ENCODE results near the gene SGTB.
A peak's percentile ranks its signal among the peaks of the same experiment; 100 is the strongest.

Gene SGTB

GRCh38 chr5:65625743-65626142 lies 96.2 kb downstream of the SGTB start:
- no peak for TF ChIP-seq CREB1 (IDR thresholded peaks at IDR 0.05; ENCODE audit: low read depth)
- TF ChIP-seq CEBPB (IDR thresholded peaks at IDR 0.05) = no peak

- TF ChIP-seq FOXM1 (IDR thresholded peaks at IDR 0.05; ENCODE audit: borderline replicate concordance, low read depth) (peak; percentile 13; the same call in 1 of the 2 replicates), TCF12 (IDR thresholded peaks at IDR 0.05; ENCODE audit: low read depth) (no peak), EGR1 (IDR thresholded peaks at IDR 0.05) (no peak), MAX (IDR thresholded peaks at IDR 0.05) (peak; percentile 46), USF1 (IDR thresholded peaks at IDR 0.05) (no peak), RAD21 (IDR thresholded peaks at IDR 0.05; ENCODE audit: low read depth) (no peak), YY1 (IDR thresholded peaks at IDR 0.05; ENCODE audit: low read depth) (peak; percentile 86), TAF1 (IDR thresholded peaks at IDR 0.05; ENCODE audit: low read depth) (peak; percentile 69), CEBPB (IDR thresholded peaks at IDR 0.05) (peak; percentile 1; the same call in 1 of the 2 replicates), ZBTB7A (IDR thresholded peaks at IDR 0.05; ENCODE audit: low read depth) (no peak), CREB1 (IDR thresholded peaks at IDR 0.05; ENCODE audit: low read depth) (no peak), NFIC (IDR thresholded peaks at IDR 0.05) (no peak), REST (IDR thresholded peaks at IDR 0.05; ENCODE audit: low read depth) (no peak), EP300 (IDR thresholded peaks at IDR 0.05; ENCODE audit: borderline replicate concordance) (no peak), TEAD4 (IDR thresholded peaks at IDR 0.05) (0 out of 2 replicates have a peak, but pooled peaks have one; percentile 9)
Observed at GRCh38 chr5:65624571-65625555, 97.0 kb downstream of the SGTB start, which contains the start of the genes SHLD3 and TRAPPC13. SHLD3 (plus strand) TSS chr5:65625027; CDS start chr5:65629588, 4,561 bp downstream. TRAPPC13 (plus strand) TSS chr5:65625027; CDS start chr5:65625061, 34 bp downstream.

- no peak for TF ChIP-seq CEBPB (IDR thresholded peaks at IDR 0.05)
- TF ChIP-seq TAF1 (IDR thresholded peaks at IDR 0.05; ENCODE audit: low read depth) = peak; percentile 59; the same call in 1 of the 2 replicates
- TF ChIP-seq NFIC (IDR thresholded peaks at IDR 0.05) = no peak
- no peak for TF ChIP-seq TCF12 (IDR thresholded peaks at IDR 0.05; ENCODE audit: low read depth)
- TF ChIP-seq USF1 (IDR thresholded peaks at IDR 0.05) = no peak
- TF ChIP-seq MAX (IDR thresholded peaks at IDR 0.05) = no peak; the same call in 1 of the 2 replicates
- TF ChIP-seq EGR1 (IDR thresholded peaks at IDR 0.05) = no peak
- no peak for TF ChIP-seq TEAD4 (IDR thresholded peaks at IDR 0.05)
- TF ChIP-seq YY1 (IDR thresholded peaks at IDR 0.05; ENCODE audit: low read depth) = peak; percentile 51; the same call in 1 of the 2 replicates
- no peak for TF ChIP-seq EP300 (IDR thresholded peaks at IDR 0.05; ENCODE audit: borderline replicate concordance)
- TF ChIP-seq REST (IDR thresholded peaks at IDR 0.05; ENCODE audit: low read depth) = no peak
- TF ChIP-seq FOXM1 (IDR thresholded peaks at IDR 0.05; ENCODE audit: borderline replicate concordance, low read depth) = no peak
- TF ChIP-seq ZBTB7A (IDR thresholded peaks at IDR 0.05; ENCODE audit: low read depth) = no peak
Observed at GRCh38 chr5:65624025-65624570, 97.8 kb downstream of the SGTB start, which contains the start of gene TRIM23. TRIM23 (minus strand) TSS chr5:65624333; CDS start chr5:65624274, 59 bp downstream.

GRCh38 chr5:65623482-65623881 lies 98.4 kb downstream of the SGTB start:
- no peak for TF ChIP-seq CEBPB (IDR thresholded peaks at IDR 0.05)
- TF ChIP-seq MAX (IDR thresholded peaks at IDR 0.05) = no peak
- no peak for TF ChIP-seq EGR1 (IDR thresholded peaks at IDR 0.05)
- TF ChIP-seq NFIC (IDR thresholded peaks at IDR 0.05) = no peak
- no peak for TF ChIP-seq RAD21 (IDR thresholded peaks at IDR 0.05; ENCODE audit: low read depth)
- no peak for TF ChIP-seq EP300 (IDR thresholded peaks at IDR 0.05; ENCODE audit: borderline replicate concordance)
- no peak for TF ChIP-seq FOXM1 (IDR thresholded peaks at IDR 0.05; ENCODE audit: borderline replicate concordance, low read depth)
- no peak for TF ChIP-seq CREB1 (IDR thresholded peaks at IDR 0.05; ENCODE audit: low read depth)
- TF ChIP-seq TEAD4 (IDR thresholded peaks at IDR 0.05) = no peak
- no peak for TF ChIP-seq ZBTB7A (IDR thresholded peaks at IDR 0.05; ENCODE audit: low read depth)
- no peak for TF ChIP-seq TCF12 (IDR thresholded peaks at IDR 0.05; ENCODE audit: low read depth)

All from Ishikawa (cell line).